ENCODE results near the gene KDSR.

GRCh38 chr18:63282793-63283192, 84.2 kb downstream of the KDSR start:
- TF ChIP-seq CTCF (IDR thresholded peaks at IDR 0.05) (no peak), POLR2A (IDR thresholded peaks at IDR 0.05) (no peak), POLR2AphosphoS5 (IDR thresholded peaks at IDR 0.05) (no peak), EP300 (IDR thresholded peaks at IDR 0.05) (no peak)

Data from stomach (tissue), 4 donors.